HG03066 (cell line): ENCODE data around the gene MANEA.
A peak's percentile ranks its signal among the peaks of the same experiment; 100 is the strongest.
"Not testable (repeated sequence)": the region's sequence is repeated elsewhere in the genome, so short reads cannot be mapped to it uniquely, and the experiment has no call there.

Source experiments
- ATAC-seq: cut with Tn5 transposase; IDR thresholded peaks from one replicate; pipeline ENCODE4 v1.9.1; 2021; ENCODE audit warnings: low read depth; ENCODE audit not compliant: unreplicated experiment

Gene MANEA

DNA sequence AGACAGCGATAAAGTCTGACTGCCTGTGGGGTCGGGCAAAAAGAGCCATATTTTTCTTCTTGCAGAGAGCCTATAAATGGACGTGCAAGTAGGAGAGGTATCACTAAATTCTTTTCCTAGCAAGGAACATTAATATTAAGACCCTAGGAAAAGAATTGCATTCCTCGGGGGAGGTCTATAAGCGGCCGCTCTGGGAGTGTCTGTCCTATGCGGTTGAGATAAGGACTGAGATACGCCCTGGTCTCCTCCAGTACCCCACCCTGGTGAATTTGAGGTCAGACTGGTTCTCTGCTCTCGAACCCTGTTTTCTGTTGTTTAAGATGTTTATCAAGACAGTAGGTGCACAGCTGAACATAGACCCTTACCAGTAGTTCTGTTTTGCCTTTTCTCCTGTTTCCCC is 6.9 kb downstream of the MANEA start:
- not testable (repeated sequence) for ATAC-seq

GRCh38 chr6:95587989-95588388 is 10.7 kb downstream of the MANEA start:
- peak; percentile 49 for ATAC-seq

- no peak for ATAC-seq
Measured at GRCh38 chr6:95589067-95589466, 11.7 kb downstream of the MANEA start.

DNA sequence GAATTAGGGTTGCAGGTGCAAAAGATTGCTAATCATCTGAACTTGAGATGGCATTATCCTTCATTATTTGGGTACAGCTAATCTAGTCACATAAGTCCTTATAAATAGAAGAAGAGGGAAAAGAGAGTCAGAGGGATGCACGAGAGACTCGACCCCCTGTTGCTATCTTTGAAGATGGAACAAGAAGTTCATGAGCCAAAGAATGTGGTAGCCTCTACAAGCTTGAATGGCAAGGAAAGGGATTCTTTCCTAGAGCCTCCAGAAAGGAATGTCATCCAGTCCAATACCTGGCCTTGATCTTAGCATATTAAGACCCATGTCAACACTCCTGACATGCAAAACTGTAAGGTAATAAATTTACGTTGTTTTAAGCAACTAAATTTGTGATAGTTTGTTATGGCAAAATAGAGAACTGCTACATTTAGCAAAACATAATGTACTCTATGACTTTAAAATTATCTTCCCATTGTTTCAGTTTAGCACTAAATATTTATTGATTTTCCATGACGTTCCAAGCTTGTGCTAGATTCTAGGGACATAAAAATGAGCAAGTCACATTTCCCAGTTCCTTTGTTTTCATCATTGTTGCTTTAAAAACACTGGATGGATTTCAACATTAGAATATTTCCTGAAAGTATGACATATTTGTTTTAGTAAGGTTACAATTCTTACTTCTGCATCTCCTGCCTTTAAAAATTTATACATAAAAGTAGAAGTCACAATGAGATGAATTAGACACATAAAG is 12.7 kb downstream of the MANEA start:
- ATAC-seq: no peak

GRCh38 chr6:95593025-95593424 is 15.7 kb downstream of the MANEA start:
- ATAC-seq: no peak

GRCh38 chr6:95596021-95596420 is 18.7 kb downstream of the MANEA start:
- ATAC-seq: no peak

- ATAC-seq: no peak
Measured at GRCh38 chr6:95599706-95600105, 22.4 kb downstream of the MANEA start.

DNA sequence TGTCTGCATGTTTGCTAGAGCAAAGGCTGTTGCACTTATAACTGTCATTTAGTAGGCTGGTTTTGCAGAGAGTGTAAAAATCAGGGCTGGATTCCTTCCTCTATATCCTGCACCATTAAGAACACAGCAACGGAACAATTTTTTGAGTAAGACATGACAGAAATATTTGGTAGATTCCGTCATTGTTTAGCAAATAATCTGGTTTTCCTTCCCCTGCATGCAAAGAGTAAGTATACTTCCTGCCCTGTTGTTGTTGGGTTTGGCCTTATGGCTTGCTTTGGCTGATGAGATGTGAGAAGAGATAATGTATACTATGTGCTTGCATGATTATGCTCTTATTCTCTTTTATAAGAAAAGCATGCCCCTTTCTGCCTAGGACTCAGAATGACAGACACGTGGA is 23.8 kb downstream of the MANEA start:
- ATAC-seq: no peak

DNA sequence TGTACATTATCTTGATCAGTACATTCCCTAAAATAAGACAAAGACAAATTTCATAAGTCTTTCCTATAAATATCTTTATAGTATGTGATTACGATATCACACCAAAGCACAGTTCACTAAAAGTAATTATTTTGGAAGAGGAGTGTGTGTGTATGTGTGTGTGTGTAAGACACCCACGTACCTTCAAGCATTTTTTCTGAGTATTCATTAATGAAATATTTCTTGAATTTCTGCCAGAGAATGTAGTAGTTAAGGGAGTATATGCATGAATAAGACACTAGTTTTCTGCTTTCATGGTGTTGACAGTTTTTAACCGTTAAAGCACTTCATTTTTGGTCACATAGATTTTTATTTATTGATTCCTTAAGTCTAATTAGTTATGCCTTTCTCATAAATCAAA is 36.8 kb downstream of the MANEA start:
- no peak for ATAC-seq

- no peak for ATAC-seq
Measured at GRCh38 chr6:95629551-95629950, 52.2 kb downstream of the MANEA start.

- ATAC-seq: no peak
Measured at GRCh38 chr6:95636552-95637431, 59.5 kb downstream of the MANEA start.

DNA sequence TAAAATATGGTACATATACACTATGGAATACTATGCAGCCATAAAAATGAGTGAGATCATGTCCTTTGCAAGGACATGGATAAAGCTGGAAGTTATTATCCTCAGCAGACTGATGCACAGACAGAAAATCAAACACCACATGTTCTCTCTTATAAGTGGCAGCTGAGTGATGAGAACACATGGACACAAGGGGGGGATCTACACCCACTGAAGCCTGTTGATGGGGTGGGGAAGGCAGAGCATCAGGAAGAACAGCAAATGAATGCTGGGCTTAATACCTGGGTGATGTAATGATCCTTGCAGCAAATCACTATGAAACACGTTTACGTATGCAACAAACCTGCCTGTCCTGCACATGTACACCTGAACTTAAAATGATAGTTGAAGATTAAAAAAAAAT is 71.3 kb downstream of the MANEA start:
- no peak for ATAC-seq

DNA sequence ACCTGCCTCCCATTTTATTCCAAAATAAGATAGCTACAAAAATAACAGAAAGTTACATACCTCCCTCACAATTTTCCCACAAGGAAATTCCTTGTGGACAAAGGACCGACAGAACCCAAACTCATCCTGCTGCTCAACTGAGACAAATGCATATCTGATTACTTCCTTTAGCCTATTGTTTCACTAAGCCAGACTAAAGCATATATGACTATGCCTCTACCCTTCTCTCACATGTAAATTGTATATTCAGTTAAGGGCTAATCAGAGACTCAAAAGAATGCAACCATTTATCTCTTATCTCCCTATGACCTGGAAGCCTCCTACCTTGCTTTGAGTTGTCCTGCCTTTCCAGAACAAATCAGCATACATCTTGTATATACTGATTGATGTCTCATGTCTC is 72.1 kb downstream of the MANEA start:
- no peak for ATAC-seq

DNA sequence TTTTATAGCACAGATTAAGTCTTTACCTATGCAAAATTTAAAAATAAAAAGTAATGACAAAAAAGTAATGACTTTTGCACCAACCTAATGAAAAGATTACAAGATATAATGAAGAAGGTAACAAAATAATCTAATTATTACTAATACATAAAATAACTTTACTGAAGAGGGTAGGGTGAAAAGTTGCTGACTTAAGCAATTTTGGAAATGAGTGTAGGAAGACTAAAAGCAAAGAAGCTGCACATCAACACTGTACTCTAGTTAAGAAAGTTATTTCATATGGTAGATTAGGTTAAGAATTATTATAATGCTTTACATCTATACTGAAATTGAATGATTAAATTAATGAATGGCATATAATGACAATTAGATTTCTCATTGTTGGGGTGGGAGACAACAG is 76.8 kb downstream of the MANEA start:
- no peak for ATAC-seq

- no peak for ATAC-seq
Measured at GRCh38 chr6:95658886-95659285, 81.6 kb downstream of the MANEA start.
